Stimulated activated CD8-positive, alpha-beta memory T cell treated with anti-CD3 and anti-CD28 coated beads, Interleukin-15, amount 100 ng/mL, for 4 hours (primary cell): Measurements from ENCODE around the gene AMMECR1.

Experiments used
- DNase-seq, 2 donors: peaks; one replicate each; pipeline ENCODE4 v3.0.0-alpha.2; 2020; ENCODE audit warnings: low read depth in 2 of 2

Gene AMMECR1

GRCh38 chrX:110311437-110312230 is 6.3 kb downstream of the AMMECR1 start:
- DNase-seq = no peak

GRCh38 chrX:110310896-110311295 is 7.0 kb downstream of the AMMECR1 start:
- DNase-seq = no peak

- no peak for DNase-seq
These were observed 7.7 kb downstream of the AMMECR1 start for GRCh38 chrX:110310000-110310790.

GRCh38 chrX:110308220-110308619 is 9.7 kb downstream of the AMMECR1 start:
- DNase-seq = no peak

- no peak for DNase-seq
These were observed 13.0 kb downstream of the AMMECR1 start for GRCh38 chrX:110304884-110305283.

GRCh38 chrX:110304371-110304770 is 13.5 kb downstream of the AMMECR1 start:
- DNase-seq = no peak

- DNase-seq = no peak
These were observed 14.9 kb downstream of the AMMECR1 start for GRCh38 chrX:110302975-110303374.

- no peak for DNase-seq
These were observed 16.7 kb downstream of the AMMECR1 start for GRCh38 chrX:110301194-110301593.

- no peak for DNase-seq
These were observed 23.8 kb downstream of the AMMECR1 start for GRCh38 chrX:110294087-110294486.

GRCh38 chrX:110293658-110294057 is 24.2 kb downstream of the AMMECR1 start:
- DNase-seq = no peak

GRCh38 chrX:110287605-110288004 is 30.3 kb downstream of the AMMECR1 start:
- no peak for DNase-seq

GRCh38 chrX:110286106-110286505 is 31.8 kb downstream of the AMMECR1 start:
- DNase-seq = no peak

- no peak for DNase-seq
These were observed 33.7 kb downstream of the AMMECR1 start for GRCh38 chrX:110284159-110284558.

- no peak for DNase-seq
These were observed 35.0 kb downstream of the AMMECR1 start for GRCh38 chrX:110282922-110283321.

- no peak for DNase-seq
These were observed 36.5 kb downstream of the AMMECR1 start for GRCh38 chrX:110281377-110281776.

- DNase-seq = no peak
These were observed 36.9 kb downstream of the AMMECR1 start for GRCh38 chrX:110280954-110281353.

GRCh38 chrX:110277609-110278008 is 40.3 kb downstream of the AMMECR1 start:
- DNase-seq = no peak

GRCh38 chrX:110276778-110277177 is 41.1 kb downstream of the AMMECR1 start:
- DNase-seq = no peak

- DNase-seq = no peak
These were observed 49.0 kb downstream of the AMMECR1 start for GRCh38 chrX:110268886-110269285.

GRCh38 chrX:110268395-110268794 is 49.5 kb downstream of the AMMECR1 start:
- no peak for DNase-seq

- DNase-seq = no peak
These were observed 50.0 kb downstream of the AMMECR1 start for GRCh38 chrX:110267874-110268273.

- DNase-seq = no peak
These were observed 52.2 kb downstream of the AMMECR1 start for GRCh38 chrX:110265661-110266060.

- DNase-seq = no peak
These were observed 58.8 kb downstream of the AMMECR1 start for GRCh38 chrX:110259117-110259516.
